Spleen (tissue), 11 donors: ENCODE results near the gene PHF21A. TPM values are rescaled to one million over a fixed set of nuclear protein-coding genes. Genes with fewer than 3 reads are reported as not detected.

ENCODE experiments used
- DNase-seq: peaks from one replicate; pipeline ENCODE4 v3.0.0-alpha.2; 2020
- H3K27ac ChIP-seq, 8 donors: fragments of 200-600 bp; sonication (generic) in 7 of 8; 1 replicate in 4 of 8; 2 replicates in 4 of 8; pipeline versions ENCODE4 v1.5.0 to v1.8.0; 2016 to 2021; ENCODE audit warnings: inconsistent platforms in 4 of 8, mild to moderate bottlenecking in 4 of 8, moderate library complexity in 1 of 8
- H3K27me3 ChIP-seq, 7 donors: fragments of 200-600 bp; sonication (generic) in 6 of 7; replicated peaks in 1 of 7; 1 replicate in 4 of 7; 2 replicates in 3 of 7; pipeline versions ENCODE4 v1.5.0 to v1.8.0; 2016 to 2021; ENCODE audit warnings: inconsistent platforms in 3 of 7, mild to moderate bottlenecking in 1 of 7
- H3K36me3 ChIP-seq, 6 donors: fragments of 200-600 bp; sonication (generic) in 5 of 6; 1 replicate in 4 of 6; 2 replicates in 2 of 6; pipeline versions ENCODE4 v1.5.0 to v1.8.0; 2016 to 2021; ENCODE audit warnings: inconsistent platforms in 2 of 6
- H3K4me1 ChIP-seq, 6 donors: fragments of 200-600 bp; sonication (generic) in 5 of 6; 1 replicate in 3 of 6; 2 replicates in 3 of 6; pipeline versions ENCODE4 v1.5.0 to v1.8.0; 2016 to 2021; ENCODE audit warnings: inconsistent platforms in 3 of 6
- H3K4me3 ChIP-seq, 8 donors: fragments of 200-600 bp; sonication (generic) in 7 of 8; 1 replicate in 4 of 8; 2 replicates in 4 of 8; pipeline versions ENCODE4 v1.5.0 to v1.8.0; 2016 to 2021; ENCODE audit warnings: inconsistent platforms in 4 of 8, mild to moderate bottlenecking in 4 of 8, moderate library complexity in 2 of 8
- H3K9me3 ChIP-seq, 8 donors: fragments of 200-600 bp; sonication (generic) in 7 of 8; 1 replicate in 4 of 8; 2 replicates in 4 of 8; pipeline versions ENCODE4 v1.5.0 to v1.8.0; 2016 to 2021; ENCODE audit warnings: inconsistent platforms in 4 of 8
- POLR2A ChIP-seq, 3 donors: fragments of 450-650 bp; IDR thresholded peaks; one replicate each; pipeline ENCODE4 v1.5.1; 2017; ENCODE audit warnings: antibody characterized with exemption in 3 of 3, mild to moderate bottlenecking in 1 of 3
- POLR2AphosphoS5 ChIP-seq, 3 donors: sonication (generic); formaldehyde crosslinking; IDR thresholded peaks; one replicate each; pipeline ENCODE4 v1.5.1; 2017; ENCODE audit warnings: antibody characterized with exemption in 3 of 3
- WGBS, 5 donors: extraction: QIAGEN DNeasy Blood & Tissue Kit in 3 of 5; methylation state at CpG; one replicate each; pipeline versions ENCODE4 v1.1.5 to v1.1.7; 2013 to 2018; 5-methylcytosine and 5-hydroxymethylcytosine counted together
- intact Hi-C: fragments of 100-400 bp; cut with DNase I; formaldehyde crosslinking; loops from one replicate; pipeline ENCODE4 v1.15.0; 2023; ENCODE audit warnings: low total_unique reads
- polyA plus RNA-seq, 3 donors: library from polyadenylated mRNA; stranded (reverse); fragments of 200-250 nt; gene quantifications; one replicate each; pipeline ENCODE4 v1.2.1, GENCODE V29; 2013
- total RNA-seq, 7 donors: library from RNA; depleted of rRNA in 3 of 7; stranded (reverse); fragments of >200 nt in 3 of 7; fragmentation: NEBNext Ultra II Directional in 4 of 7; extraction: Animal tissue kit (Norgen Biotek cat#: 25700) in 4 of 7; gene quantifications; one replicate each; pipeline versions ENCODE4 v1.1.0 to v1.2.1, GENCODE V29; 2016 to 2021
- TF ChIP-seq, protein P1 (sequence below), 11 experiments: fragments of 200-600 bp in 7 of 11; fragments of 450-650 bp in 4 of 11; sonication (generic) in 4 of 11; IDR thresholded peaks in 8 of 11; conservative IDR thresholded peaks in 3 of 11; 1 replicate in 7 of 11; 2 replicates in 4 of 11; pipeline versions ENCODE4 v1.4.0 to v1.8.0; 2016 to 2021; ENCODE audit warnings: antibody characterized with exemption in 11 of 11, inconsistent platforms in 4 of 11, mild to moderate bottlenecking in 1 of 11
- donor health status: healthy with polysubstance abuse.
- donor health status: DM: no; HTN: no; CAD: no; lungs with moderate emphysema.
- donor health status: DM: no; HTN: no; CAD: no.
- donor health status: Bipolar disorder and iron deficiency.
- donor health status: healthy.
- donor health status: DM: no; HTN: no; CAD: no.
- donor health status: DM: yes; HTN: yes; CAD: no.

The PHF21A gene
- total and polyA plus RNA-seq, 10 donors, result 9.2 to 110 (median 79.7) TPM

GRCh38 chr11:46134540-46134939 is 13.3 kb upstream of the PHF21A start:
- intact Hi-C loops, result no loop called here
- Histone ChIP-seq H3K4me3 (no peak overlapping the region), H3K36me3 (no peaks in the 10 kb centered on the region), H3K27ac (no peak overlapping the region), H3K9me3 (no peaks in the 10 kb centered on the region), H3K27me3 (no peaks in the 10 kb centered on the region), H3K4me1 (no peaks in the 10 kb centered on the region)
- DNase-seq, result no peak
- TF ChIP-seq, protein P1, sequence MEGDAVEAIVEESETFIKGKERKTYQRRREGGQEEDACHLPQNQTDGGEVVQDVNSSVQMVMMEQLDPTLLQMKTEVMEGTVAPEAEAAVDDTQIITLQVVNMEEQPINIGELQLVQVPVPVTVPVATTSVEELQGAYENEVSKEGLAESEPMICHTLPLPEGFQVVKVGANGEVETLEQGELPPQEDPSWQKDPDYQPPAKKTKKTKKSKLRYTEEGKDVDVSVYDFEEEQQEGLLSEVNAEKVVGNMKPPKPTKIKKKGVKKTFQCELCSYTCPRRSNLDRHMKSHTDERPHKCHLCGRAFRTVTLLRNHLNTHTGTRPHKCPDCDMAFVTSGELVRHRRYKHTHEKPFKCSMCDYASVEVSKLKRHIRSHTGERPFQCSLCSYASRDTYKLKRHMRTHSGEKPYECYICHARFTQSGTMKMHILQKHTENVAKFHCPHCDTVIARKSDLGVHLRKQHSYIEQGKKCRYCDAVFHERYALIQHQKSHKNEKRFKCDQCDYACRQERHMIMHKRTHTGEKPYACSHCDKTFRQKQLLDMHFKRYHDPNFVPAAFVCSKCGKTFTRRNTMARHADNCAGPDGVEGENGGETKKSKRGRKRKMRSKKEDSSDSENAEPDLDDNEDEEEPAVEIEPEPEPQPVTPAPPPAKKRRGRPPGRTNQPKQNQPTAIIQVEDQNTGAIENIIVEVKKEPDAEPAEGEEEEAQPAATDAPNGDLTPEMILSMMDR (IDR thresholded peaks at IDR 0.05 in 8 of 11, conservative IDR thresholded peaks at IDR 0.05 in 3 of 11), result no peak
- no peak for TF ChIP-seq POLR2A (IDR thresholded peaks at IDR 0.05)
- no peak for TF ChIP-seq POLR2AphosphoS5 (IDR thresholded peaks at IDR 0.05)
- WGBS, 5 donors, result 89 to 99% (median 93%) methylated on average over 3 of the region's 3 CpGs

GRCh38 chr11:46134061-46134460 is 12.8 kb upstream of the PHF21A start:
- 67 to 90% (median 82%) methylated on average over 4 of the region's 4 CpGs for WGBS, 5 donors
- TF ChIP-seq POLR2A (IDR thresholded peaks at IDR 0.05) (no peak), POLR2AphosphoS5 (IDR thresholded peaks at IDR 0.05) (no peak)
- TF ChIP-seq, protein P1 (IDR thresholded peaks at IDR 0.05 in 8 of 11, conservative IDR thresholded peaks at IDR 0.05 in 3 of 11), result no peak
- H3K27me3 ChIP-seq, result no peaks in the 10 kb centered on the region
- no peaks in the 10 kb centered on the region for H3K9me3 ChIP-seq
- DNase-seq, result no peak
- no peaks in the 10 kb centered on the region for H3K4me1 ChIP-seq
- intact Hi-C loops, result no loop called here
- no peak overlapping the region for H3K4me3 ChIP-seq
- no peaks in the 10 kb centered on the region for H3K36me3 ChIP-seq
- no peak overlapping the region for H3K27ac ChIP-seq

- no peak overlapping the region for H3K27ac ChIP-seq
- intact Hi-C loops, result no loop called here
- DNase-seq, result no peak
- H3K27me3 ChIP-seq, result no peaks in the 10 kb centered on the region
- TF ChIP-seq, protein P1 (IDR thresholded peaks at IDR 0.05 in 8 of 11, conservative IDR thresholded peaks at IDR 0.05 in 3 of 11), result no peak
- no peak for TF ChIP-seq POLR2AphosphoS5 (IDR thresholded peaks at IDR 0.05)
- no peaks in the 10 kb centered on the region for H3K4me1 ChIP-seq
- no peaks in the 10 kb centered on the region for H3K36me3 ChIP-seq
- H3K4me3 ChIP-seq, result no peak overlapping the region
- 40 to 48% (median 45%) methylated on average over 3 of the region's 3 CpGs for WGBS, 5 donors
- no peaks in the 10 kb centered on the region for H3K9me3 ChIP-seq
These were observed 11.9 kb upstream of the PHF21A start for GRCh38 chr11:46133119-46133518.

DNA sequence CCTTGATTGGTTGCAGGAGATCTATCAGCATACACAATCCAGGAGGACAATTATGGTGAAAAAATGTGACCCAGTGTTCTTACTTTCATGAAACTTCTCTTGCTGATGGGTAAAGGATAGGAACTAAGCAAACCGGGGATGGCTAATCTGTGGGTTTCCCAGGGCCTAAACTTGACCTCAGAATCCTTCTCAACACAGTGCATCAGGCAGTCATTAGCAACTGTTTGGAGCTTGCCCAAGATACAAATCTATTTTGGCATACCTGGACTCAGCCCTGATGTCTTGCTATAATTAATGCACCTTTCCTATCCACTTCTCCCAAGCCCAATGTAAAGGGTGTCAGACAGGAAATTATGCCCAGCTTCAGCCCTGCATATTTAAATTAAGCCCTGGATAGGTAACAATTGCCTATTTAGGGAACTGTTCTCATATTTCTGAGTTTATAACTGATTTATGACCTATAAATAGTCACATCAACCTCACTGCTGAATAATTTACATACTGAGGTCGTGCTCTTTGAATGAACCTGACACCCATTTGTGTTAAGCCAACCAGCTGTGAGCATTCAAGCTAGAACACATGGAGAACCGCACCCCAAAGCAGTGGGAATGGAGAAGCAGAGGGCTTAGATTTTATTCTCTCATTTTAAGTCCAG is 9.2 kb upstream of the PHF21A start:
- no peak for DNase-seq
- WGBS, 5 donors, result 60 to 85% (median 73%) methylated on average over 3 of the region's 3 CpGs
- intact Hi-C loops, result no loop called here
- H3K27me3 ChIP-seq, result no peaks in the 10 kb centered on the region
- H3K36me3 ChIP-seq, result no peaks in the 10 kb centered on the region
- H3K27ac ChIP-seq, result no peak overlapping the region
- no peaks in the 10 kb centered on the region for H3K9me3 ChIP-seq
- no peak for TF ChIP-seq POLR2A (IDR thresholded peaks at IDR 0.05)
- TF ChIP-seq POLR2AphosphoS5 (IDR thresholded peaks at IDR 0.05), result no peak
- TF ChIP-seq, protein P1 (IDR thresholded peaks at IDR 0.05 in 8 of 11, conservative IDR thresholded peaks at IDR 0.05 in 3 of 11), result no peak
- H3K4me1 ChIP-seq, result peaks cover 0 to 14% (median 4%) of the 10 kb centered on the region in 6 donors
- H3K4me3 ChIP-seq, result no peak overlapping the region
